GM18520 (cell line): ENCODE data around the gene DDX24.
A peak's percentile ranks its signal among the peaks of the same experiment; 100 is the strongest.

Experiments
- ATAC-seq: cut with Tn5 transposase; IDR thresholded peaks from one replicate; pipeline ENCODE4 v1.9.1; 2021; ENCODE audit not compliant: unreplicated experiment

The DDX24 gene

GRCh38 chr14:94018308-94018707, 62.7 kb downstream of the DDX24 start:
- no peak for ATAC-seq

GRCh38 chr14:94016446-94016976, 64.5 kb downstream of the DDX24 start:
- ATAC-seq: no peak

- no peak for ATAC-seq
Observed at GRCh38 chr14:94015223-94015622, 65.8 kb downstream of the DDX24 start.

- no peak for ATAC-seq
Observed at GRCh38 chr14:94014382-94014781, 66.6 kb downstream of the DDX24 start.

GRCh38 chr14:94011795-94012194, 69.2 kb downstream of the DDX24 start:
- ATAC-seq: no peak

GRCh38 chr14:94010625-94011024, 70.4 kb downstream of the DDX24 start:
- ATAC-seq: no peak

GRCh38 chr14:94009767-94010166, 71.2 kb downstream of the DDX24 start:
- ATAC-seq: no peak

GRCh38 chr14:94008234-94008633, 72.8 kb downstream of the DDX24 start:
- no peak for ATAC-seq

GRCh38 chr14:94005324-94006073, 75.5 kb downstream of the DDX24 start:
- no peak for ATAC-seq

GRCh38 chr14:94004015-94004414, 77.0 kb downstream of the DDX24 start:
- ATAC-seq: no peak

- ATAC-seq: no peak
Observed at GRCh38 chr14:94003397-94003796, 77.6 kb downstream of the DDX24 start.

GRCh38 chr14:94001501-94002396, 79.3 kb downstream of the DDX24 start:
- ATAC-seq: peak; percentile 31

- ATAC-seq: no peak
Observed at GRCh38 chr14:94001016-94001415, 80.0 kb downstream of the DDX24 start.

GRCh38 chr14:94000267-94000666, 80.7 kb downstream of the DDX24 start:
- ATAC-seq: no peak

- ATAC-seq: no peak
Observed at GRCh38 chr14:93999573-93999972, 81.4 kb downstream of the DDX24 start.

GRCh38 chr14:93998871-93999403, 82.1 kb downstream of the DDX24 start:
- ATAC-seq: no peak
